Endothelial cell of umbilical vein (primary cell): ENCODE data around the gene PGS1.

Experiments
- CTCF ChIP-seq, 2 donors: IDR thresholded peaks; 1 replicate in 1 of 2; 2 replicates in 1 of 2; pipeline ENCODE4 v1.5.1; 2011; ENCODE audit warnings: low read length in 2 of 2, mild to moderate bottlenecking in 2 of 2, moderate library complexity in 2 of 2, control low read depth in 1 of 2, inconsistent platforms in 1 of 2, low read depth in 1 of 2; ENCODE audit not compliant: insufficient read depth in 1 of 2; ENCODE audit errors: extremely low read depth in 1 of 2
- EZH2 ChIP-seq: IDR thresholded peaks from 2 replicates; pipeline ENCODE4 v1.6.1; 2012; ENCODE audit warnings: borderline replicate concordance, low read depth, mild to moderate bottlenecking, moderate library complexity, low read length, inconsistent platforms; ENCODE audit not compliant: severe bottlenecking
- GATA2 ChIP-seq: IDR thresholded peaks from 2 replicates; pipeline ENCODE4 v1.7.0; 2011; ENCODE audit warnings: low read depth, mild to moderate bottlenecking, moderate library complexity, mixed read lengths, low read length; ENCODE audit not compliant: insufficient read length, insufficient read depth
- JUN ChIP-seq: IDR thresholded peaks from 2 replicates; pipeline ENCODE4 v1.6.1; 2011; ENCODE audit warnings: borderline replicate concordance, low read depth; ENCODE audit not compliant: insufficient read length, insufficient read depth
- MAX ChIP-seq: IDR thresholded peaks from 2 replicates; pipeline ENCODE4 v1.6.1; 2011; ENCODE audit not compliant: insufficient read depth, insufficient read length

GRCh38 chr17:78341559-78342448, 36.6 kb upstream of the PGS1 start:
- TF ChIP-seq CTCF (IDR thresholded peaks at IDR 0.05; ENCODE audit: extremely low read depth in 1 of 2, insufficient read depth in 1 of 2, low read depth in 1 of 2, low read length in 2 of 2) = no peak
- TF ChIP-seq EZH2 = no peak
- no peak for TF ChIP-seq MAX
- no peak for TF ChIP-seq JUN
- no peak for TF ChIP-seq GATA2
